Central memory CD8-positive, alpha-beta T cell (primary cell): ENCODE measurements around the gene KCNN2.

Experiments used
- ATAC-seq: fragments of 150-1000 bp; cut with Tn5 transposase; replicated peaks from 2 replicates; pipeline ENCODE4 v1.10.0; 2022; ENCODE audit warnings: mild to moderate bottlenecking, moderate FRiP score, moderate number of reproducible peaks; ENCODE audit not compliant: poor library complexity, severe bottlenecking; ENCODE audit errors: extremely low read depth
- DNase-seq, 2 donors: peaks; one replicate each; pipeline ENCODE4 v3.0.0; 2021; ENCODE audit warnings: low spot score in 2 of 2
- H3K27ac Mint-ChIP-seq: one replicate; pipeline ENCODE4 v1.8.0; 2022; ENCODE audit warnings: low read depth, mild to moderate bottlenecking, moderate library complexity, mixed read lengths
- H3K27me3 Mint-ChIP-seq: one replicate; pipeline ENCODE4 v1.8.0; 2022; ENCODE audit warnings: mixed read lengths
- H3K36me3 Mint-ChIP-seq: one replicate; pipeline ENCODE4 v1.8.0; 2022; ENCODE audit warnings: mild to moderate bottlenecking, moderate library complexity, mixed read lengths; ENCODE audit not compliant: insufficient read depth
- H3K4me1 Mint-ChIP-seq: one replicate; pipeline ENCODE4 v1.8.0; 2022; ENCODE audit warnings: mixed read lengths
- H3K4me3 Mint-ChIP-seq: one replicate; pipeline ENCODE4 v1.8.0; 2022; ENCODE audit warnings: mild to moderate bottlenecking, moderate library complexity, mixed read lengths
- H3K9me3 Mint-ChIP-seq: one replicate; pipeline ENCODE4 v1.8.0; 2022; ENCODE audit warnings: mixed read lengths

Gene KCNN2

GRCh38 chr5:114369680-114370417 lies 8.0 kb downstream of the KCNN2 start:
- Mint-ChIP-seq H3K27me3 (no peaks in the 10 kb centered on the region), H3K9me3 (peaks cover 7% of the 10 kb centered on the region), H3K36me3 (no peaks in the 10 kb centered on the region), H3K27ac (no peak overlapping the region), H3K4me3 (no peak overlapping the region), H3K4me1 (no peaks in the 10 kb centered on the region)
- ATAC-seq = no peak
- DNase-seq = no peak

GRCh38 chr5:114377050-114377844 lies 15.4 kb downstream of the KCNN2 start:
- DNase-seq = no peak
- H3K27me3 Mint-ChIP-seq = no peaks in the 10 kb centered on the region
- no peaks in the 10 kb centered on the region for H3K36me3 Mint-ChIP-seq
- H3K4me3 Mint-ChIP-seq = no peak overlapping the region
- ATAC-seq = no peak
- no peak overlapping the region for H3K27ac Mint-ChIP-seq
- no peaks in the 10 kb centered on the region for H3K4me1 Mint-ChIP-seq
- no peaks in the 10 kb centered on the region for H3K9me3 Mint-ChIP-seq

- Mint-ChIP-seq H3K4me3 (no peak overlapping the region), H3K27me3 (no peaks in the 10 kb centered on the region), H3K27ac (no peak overlapping the region), H3K4me1 (no peaks in the 10 kb centered on the region), H3K36me3 (no peaks in the 10 kb centered on the region), H3K9me3 (no peaks in the 10 kb centered on the region)
- ATAC-seq (no peak), DNase-seq (no peak)
These were observed 16.1 kb downstream of the KCNN2 start for GRCh38 chr5:114377946-114378345.

GRCh38 chr5:114380721-114381120 lies 18.9 kb downstream of the KCNN2 start:
- H3K4me3 Mint-ChIP-seq = no peak overlapping the region
- no peak overlapping the region for H3K27ac Mint-ChIP-seq
- H3K27me3 Mint-ChIP-seq = no peaks in the 10 kb centered on the region
- no peaks in the 10 kb centered on the region for H3K9me3 Mint-ChIP-seq
- DNase-seq = no peak
- H3K4me1 Mint-ChIP-seq = no peaks in the 10 kb centered on the region
- H3K36me3 Mint-ChIP-seq = no peaks in the 10 kb centered on the region
- no peak for ATAC-seq

- Mint-ChIP-seq H3K9me3 (no peaks in the 10 kb centered on the region), H3K27me3 (no peaks in the 10 kb centered on the region), H3K27ac (no peak overlapping the region), H3K4me3 (no peak overlapping the region), H3K4me1 (no peaks in the 10 kb centered on the region), H3K36me3 (no peaks in the 10 kb centered on the region)
- DNase-seq (no peak), ATAC-seq (no peak)
These were observed 25.6 kb downstream of the KCNN2 start for GRCh38 chr5:114387433-114387832.

GRCh38 chr5:114390431-114390830 lies 28.6 kb downstream of the KCNN2 start:
- ATAC-seq (no peak), DNase-seq (no peak)
- Mint-ChIP-seq H3K4me3 (no peak overlapping the region), H3K36me3 (no peaks in the 10 kb centered on the region), H3K4me1 (no peaks in the 10 kb centered on the region), H3K27me3 (no peaks in the 10 kb centered on the region), H3K27ac (no peak overlapping the region), H3K9me3 (no peaks in the 10 kb centered on the region)

- no peaks in the 10 kb centered on the region for H3K27me3 Mint-ChIP-seq
- no peaks in the 10 kb centered on the region for H3K36me3 Mint-ChIP-seq
- no peak overlapping the region for H3K4me3 Mint-ChIP-seq
- no peak for ATAC-seq
- no peak for DNase-seq
- no peak overlapping the region for H3K27ac Mint-ChIP-seq
- H3K4me1 Mint-ChIP-seq = no peaks in the 10 kb centered on the region
- no peaks in the 10 kb centered on the region for H3K9me3 Mint-ChIP-seq
These were observed 29.5 kb downstream of the KCNN2 start for GRCh38 chr5:114391321-114391720.

GRCh38 chr5:114393159-114393558 lies 31.3 kb downstream of the KCNN2 start:
- H3K4me3 Mint-ChIP-seq = no peak overlapping the region
- no peak for DNase-seq
- H3K27me3 Mint-ChIP-seq = no peaks in the 10 kb centered on the region
- H3K36me3 Mint-ChIP-seq = no peaks in the 10 kb centered on the region
- H3K4me1 Mint-ChIP-seq = no peaks in the 10 kb centered on the region
- no peaks in the 10 kb centered on the region for H3K9me3 Mint-ChIP-seq
- ATAC-seq = no peak
- no peak overlapping the region for H3K27ac Mint-ChIP-seq

- no peak for DNase-seq
- H3K36me3 Mint-ChIP-seq = no peaks in the 10 kb centered on the region
- no peak for ATAC-seq
- no peaks in the 10 kb centered on the region for H3K4me1 Mint-ChIP-seq
- no peak overlapping the region for H3K4me3 Mint-ChIP-seq
- no peak overlapping the region for H3K27ac Mint-ChIP-seq
- H3K9me3 Mint-ChIP-seq = peaks cover 6% of the 10 kb centered on the region
- H3K27me3 Mint-ChIP-seq = no peaks in the 10 kb centered on the region
These were observed 40.3 kb downstream of the KCNN2 start for GRCh38 chr5:114402206-114402605.

GRCh38 chr5:114407783-114408182 lies 45.9 kb downstream of the KCNN2 start:
- no peak overlapping the region for H3K4me3 Mint-ChIP-seq

GRCh38 chr5:114408847-114409246 lies 47.0 kb downstream of the KCNN2 start:
- Mint-ChIP-seq H3K27ac (no peak overlapping the region), H3K4me1 (no peaks in the 10 kb centered on the region), H3K27me3 (no peaks in the 10 kb centered on the region), H3K36me3 (no peaks in the 10 kb centered on the region), H3K4me3 (no peak overlapping the region), H3K9me3 (no peaks in the 10 kb centered on the region)
- DNase-seq (no peak), ATAC-seq (no peak)

More at GRCh38 chr5:114407783-114408182, 45.9 kb downstream of the KCNN2 start:
- DNase-seq = no peak
- Mint-ChIP-seq H3K4me1 (no peaks in the 10 kb centered on the region), H3K36me3 (no peaks in the 10 kb centered on the region), H3K9me3 (no peaks in the 10 kb centered on the region), H3K27me3 (no peaks in the 10 kb centered on the region), H3K27ac (no peak overlapping the region)
- ATAC-seq = no peak

- no peak for ATAC-seq
- Mint-ChIP-seq H3K4me3 (no peak overlapping the region), H3K9me3 (no peaks in the 10 kb centered on the region), H3K27ac (no peak overlapping the region), H3K4me1 (no peaks in the 10 kb centered on the region), H3K27me3 (no peaks in the 10 kb centered on the region), H3K36me3 (no peaks in the 10 kb centered on the region)
- no peak for DNase-seq
These were observed 49.6 kb downstream of the KCNN2 start for GRCh38 chr5:114411380-114411931.
